ENCODE results near the gene C10orf90. TPM values are rescaled to one million over a fixed set of nuclear protein-coding genes. Genes with fewer than 3 reads are reported as not detected.

C10orf90 gene
- total and polyA plus RNA-seq, 12 donors: 0.04 to 0.36 TPM; not detected in 10

- 84 to 89% methylated on average over 5 of the region's 5 CpGs for WGBS, 2 donors
- DNase-seq: no peak
- Histone ChIP-seq H3K9me3 (no peaks in the 10 kb centered on the region), H3K4me1 (no peaks in the 10 kb centered on the region), H3K36me3 (no peaks in the 10 kb centered on the region), H3K4me3 (no peak overlapping the region), H3K27ac (no peak overlapping the region), H3K27me3 (peaks cover 0 to 22% (median 13%) of the 10 kb centered on the region in 7 donors)
- intact Hi-C loops (cut with DNase I): no loop called here
- TF ChIP-seq CTCF (IDR thresholded peaks at IDR 0.05): no peak
- no peak for ATAC-seq
Measured at GRCh38 chr10:126533644-126534043, 136.8 kb downstream of the C10orf90 start.

GRCh38 chr10:126528315-126528835 lies 142.1 kb downstream of the C10orf90 start:
- intact Hi-C loops (cut with DNase I): no loop called here
- TF ChIP-seq CTCF (IDR thresholded peaks at IDR 0.05): no peak
- no peak for DNase-seq
- ATAC-seq: no peak
- Histone ChIP-seq H3K27ac (no peak overlapping the region), H3K4me1 (no peaks in the 10 kb centered on the region), H3K27me3 (peaks cover 0 to 36% (median 18%) of the 10 kb centered on the region in 7 donors), H3K9me3 (no peaks in the 10 kb centered on the region), H3K36me3 (no peaks in the 10 kb centered on the region), H3K4me3 (no peak overlapping the region)
- WGBS, 2 donors: 81 to 89% methylated on average over 8 of the region's 8 CpGs

GRCh38 chr10:126527645-126528314 lies 142.7 kb downstream of the C10orf90 start:
- no peak for TF ChIP-seq CTCF (IDR thresholded peaks at IDR 0.05)
- no peak for DNase-seq
- H3K4me1 ChIP-seq: no peaks in the 10 kb centered on the region
- H3K4me3 ChIP-seq: no peak overlapping the region
- no peak overlapping the region for H3K27ac ChIP-seq
- no peak for ATAC-seq
- no peaks in the 10 kb centered on the region for H3K9me3 ChIP-seq
- intact Hi-C loops (cut with DNase I): no loop called here
- H3K27me3 ChIP-seq: peaks cover 0 to 38% (median 18%) of the 10 kb centered on the region in 7 donors
- H3K36me3 ChIP-seq: no peaks in the 10 kb centered on the region
- WGBS, 2 donors: 80 to 83% methylated on average over 9 of the region's 9 CpGs

GRCh38 chr10:126525326-126525725 lies 145.2 kb downstream of the C10orf90 start:
- Histone ChIP-seq H3K4me3 (no peak overlapping the region), H3K27me3 (peaks cover 0 to 38% (median 18%) of the 10 kb centered on the region in 7 donors), H3K27ac (no peak overlapping the region), H3K9me3 (no peaks in the 10 kb centered on the region), H3K4me1 (no peaks in the 10 kb centered on the region), H3K36me3 (no peaks in the 10 kb centered on the region)
- intact Hi-C loops (cut with DNase I): no loop called here
- no peak for TF ChIP-seq CTCF (IDR thresholded peaks at IDR 0.05)
- WGBS, 2 donors: 45 to 52% methylated on average over 7 of the region's 7 CpGs
- no peak for ATAC-seq
- no peak for DNase-seq

Data from heart right ventricle (tissue), 16 donors.